Measurements from ENCODE around the gene PRTN3.

DNA sequence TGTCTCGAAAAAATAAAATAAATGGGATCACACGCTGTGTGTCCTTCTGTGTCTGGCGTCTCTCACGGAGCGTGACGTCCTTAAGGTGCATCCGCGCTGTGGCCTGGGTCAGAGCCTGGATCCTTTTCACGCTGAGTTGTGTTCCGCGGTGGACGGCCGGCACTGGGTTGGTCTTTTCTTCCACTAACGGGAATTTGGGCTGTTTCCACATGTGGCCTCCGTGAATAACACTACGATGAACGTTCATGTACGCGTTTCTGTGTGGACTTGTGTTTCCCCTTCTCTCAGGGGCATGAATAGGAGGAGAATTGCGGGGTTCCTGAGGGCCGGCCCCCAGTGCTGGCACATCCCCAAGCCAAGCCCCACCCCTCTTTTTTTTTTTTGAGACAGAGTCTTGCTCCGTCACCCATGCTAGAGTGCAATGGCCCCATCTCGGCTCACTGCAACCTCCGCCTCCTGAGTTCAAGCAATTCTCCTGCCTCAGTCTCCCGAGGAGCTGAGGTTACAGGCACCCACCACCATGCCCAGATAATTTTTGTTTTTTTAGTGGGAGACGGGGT lies 49.7 kb upstream of the PRTN3 start:
- TF ChIP-seq CTCF (conservative IDR thresholded peaks at IDR 0.05 in 1 of 2, IDR thresholded peaks at IDR 0.05 in 1 of 2; ENCODE audit: extremely low read depth in 1 of 2, insufficient read depth in 1 of 2, low read depth in 1 of 2, low read length in 2 of 2): no peak
- no peak for TF ChIP-seq EZH2 (IDR thresholded peaks at IDR 0.05; ENCODE audit: borderline replicate concordance, low read length)

All from mammary epithelial cell (primary cell).